HG03139 (cell line): ENCODE measurements around the gene APOL2.

Experiments used
- ATAC-seq: cut with Tn5 transposase; IDR thresholded peaks from one replicate; pipeline ENCODE4 v1.9.1; 2021; ENCODE audit not compliant: unreplicated experiment

The APOL2 gene

DNA sequence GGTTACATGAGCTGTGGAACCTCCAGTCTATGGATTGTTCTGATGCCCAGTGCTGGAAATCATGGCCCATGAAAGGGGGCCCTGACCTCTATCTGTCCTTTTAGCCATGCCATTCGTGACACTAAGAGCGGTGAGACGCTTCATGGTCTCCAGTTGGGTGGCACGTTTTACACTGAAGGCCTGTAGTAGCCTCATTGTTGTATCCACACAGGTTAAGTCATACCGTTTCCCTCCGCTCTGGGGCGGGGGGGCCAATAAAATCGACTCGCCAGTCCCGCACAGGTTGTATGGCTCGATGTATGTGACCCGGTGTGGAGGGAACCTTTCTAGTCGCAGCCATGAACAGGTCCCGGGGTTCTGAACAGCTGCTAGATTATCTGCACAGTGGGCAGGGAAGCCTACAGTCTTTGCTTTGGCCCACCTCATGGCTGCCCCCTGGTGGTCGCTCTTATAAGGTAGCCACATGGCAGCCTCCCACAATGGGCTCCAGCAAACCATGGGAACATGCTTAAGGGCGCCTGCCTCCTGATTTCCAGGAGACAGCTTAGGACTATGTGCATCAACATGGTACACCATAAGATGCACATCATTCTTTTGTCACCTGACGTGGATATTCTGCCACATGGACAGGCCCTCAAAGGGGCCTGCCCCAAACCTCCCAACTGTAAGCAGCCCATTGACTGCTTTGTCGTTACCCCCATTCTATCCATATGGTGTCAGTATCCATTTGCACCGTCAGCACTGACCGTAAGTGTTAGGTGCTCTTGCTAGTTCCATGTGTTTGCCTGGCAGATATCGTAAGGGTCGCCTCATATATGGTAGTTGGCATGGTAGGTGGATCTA is 59.1 kb downstream of the APOL2 start:
- no peak for ATAC-seq

DNA sequence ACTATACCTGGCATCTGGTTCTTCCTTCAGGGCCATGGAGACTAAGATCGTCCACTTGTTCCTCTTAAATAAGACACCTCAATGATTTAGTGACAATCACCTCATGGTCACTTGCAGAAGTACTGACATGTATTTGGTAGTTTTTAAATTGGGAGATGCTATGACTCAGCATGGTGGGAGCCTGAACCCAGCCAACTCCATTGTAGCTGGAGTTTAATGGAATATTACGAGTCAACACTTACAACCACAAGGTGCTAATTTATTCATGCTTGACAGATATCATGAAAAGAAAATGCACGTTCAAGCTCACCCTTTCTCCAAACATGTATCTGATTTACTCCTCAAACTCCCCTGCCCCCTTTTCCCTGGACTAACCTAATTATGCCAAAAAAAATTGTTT is 62.2 kb downstream of the APOL2 start:
- ATAC-seq: no peak
